Measurements from ENCODE around the gene PHOX2A.

- TF ChIP-seq CTCF (conservative IDR thresholded peaks at IDR 0.05 in 1 of 2, IDR thresholded peaks at IDR 0.05 in 1 of 2; ENCODE audit: low read depth in 1 of 2, low read length in 2 of 2) (no peak), EZH2 (IDR thresholded peaks at IDR 0.05; ENCODE audit: low read length, missing control alignments) (peak; percentile 100)
Measured at GRCh38 chr11:72244361-72245262, 636 bp upstream of the PHOX2A start.
